Measurements from ENCODE around the gene ZBP1.

DNA sequence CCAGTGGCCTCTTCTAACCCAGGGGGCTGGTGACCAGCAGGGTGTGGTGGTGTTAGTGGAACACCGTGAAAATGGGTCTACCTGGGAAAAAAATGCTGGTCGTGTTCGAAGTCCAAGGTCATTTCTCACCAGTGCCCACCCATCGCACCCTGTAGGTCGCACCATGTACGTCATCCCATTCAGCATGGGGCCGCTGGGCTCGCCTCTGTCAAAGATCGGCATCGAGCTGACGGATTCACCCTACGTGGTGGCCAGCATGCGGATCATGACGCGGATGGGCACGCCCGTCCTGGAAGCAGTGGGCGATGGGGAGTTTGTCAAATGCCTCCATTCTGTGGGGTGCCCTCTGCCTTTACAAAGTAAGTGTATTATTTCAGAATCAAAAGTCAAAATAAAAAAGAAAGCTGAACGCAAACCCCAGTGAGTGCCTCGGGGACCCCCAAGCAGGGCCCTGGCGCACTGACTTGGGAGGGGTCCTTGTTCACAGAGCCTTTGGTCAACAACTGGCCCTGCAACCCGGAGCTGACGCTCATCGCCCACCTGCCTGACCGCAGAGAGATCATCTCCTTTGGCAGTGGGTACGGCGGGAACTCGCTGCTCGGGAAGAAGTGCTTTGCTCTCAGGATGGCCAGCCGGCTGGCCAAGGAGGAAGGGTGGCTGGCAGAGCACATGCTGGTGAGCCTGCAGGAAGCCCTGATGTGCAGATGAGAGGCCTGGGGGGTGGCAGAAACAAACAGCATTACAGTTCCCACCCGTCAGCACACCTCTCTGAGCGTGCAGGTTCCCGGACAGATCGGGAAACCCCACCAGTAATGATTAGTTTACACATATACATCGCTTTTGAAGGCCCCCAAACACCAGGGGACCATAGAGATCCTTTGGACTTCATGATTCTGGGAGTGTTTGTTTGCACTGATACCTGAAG is 57.4 kb downstream of the ZBP1 start:
- TF ChIP-seq, protein P1, sequence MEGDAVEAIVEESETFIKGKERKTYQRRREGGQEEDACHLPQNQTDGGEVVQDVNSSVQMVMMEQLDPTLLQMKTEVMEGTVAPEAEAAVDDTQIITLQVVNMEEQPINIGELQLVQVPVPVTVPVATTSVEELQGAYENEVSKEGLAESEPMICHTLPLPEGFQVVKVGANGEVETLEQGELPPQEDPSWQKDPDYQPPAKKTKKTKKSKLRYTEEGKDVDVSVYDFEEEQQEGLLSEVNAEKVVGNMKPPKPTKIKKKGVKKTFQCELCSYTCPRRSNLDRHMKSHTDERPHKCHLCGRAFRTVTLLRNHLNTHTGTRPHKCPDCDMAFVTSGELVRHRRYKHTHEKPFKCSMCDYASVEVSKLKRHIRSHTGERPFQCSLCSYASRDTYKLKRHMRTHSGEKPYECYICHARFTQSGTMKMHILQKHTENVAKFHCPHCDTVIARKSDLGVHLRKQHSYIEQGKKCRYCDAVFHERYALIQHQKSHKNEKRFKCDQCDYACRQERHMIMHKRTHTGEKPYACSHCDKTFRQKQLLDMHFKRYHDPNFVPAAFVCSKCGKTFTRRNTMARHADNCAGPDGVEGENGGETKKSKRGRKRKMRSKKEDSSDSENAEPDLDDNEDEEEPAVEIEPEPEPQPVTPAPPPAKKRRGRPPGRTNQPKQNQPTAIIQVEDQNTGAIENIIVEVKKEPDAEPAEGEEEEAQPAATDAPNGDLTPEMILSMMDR (IDR thresholded peaks at IDR 0.05) = no peak
- TF ChIP-seq POLR2AphosphoS5 (IDR thresholded peaks at IDR 0.05) (no peak), EP300 (IDR thresholded peaks at IDR 0.05) (no peak), POLR2A (IDR thresholded peaks at IDR 0.05) (no peak)
